HTR-8/SVneo (cell line): ENCODE results near the gene MAFB.
"Not testable (repeated sequence)": the region's sequence is repeated elsewhere in the genome, so short reads cannot be mapped to it uniquely, and the experiment has no call there.

Experiments
- DNase-seq: peaks from one replicate; pipeline ENCODE4 v3.0.0; 2011; ENCODE audit warnings: low spot score, mixed read lengths; ENCODE audit not compliant: insufficient read length
- FAIRE-seq: peaks from 2 replicates; lab custom pipeline; 2011; peaks lifted over from hg19 to GRCh38; lab: Jason Lieb, UNC

Gene MAFB

DNA sequence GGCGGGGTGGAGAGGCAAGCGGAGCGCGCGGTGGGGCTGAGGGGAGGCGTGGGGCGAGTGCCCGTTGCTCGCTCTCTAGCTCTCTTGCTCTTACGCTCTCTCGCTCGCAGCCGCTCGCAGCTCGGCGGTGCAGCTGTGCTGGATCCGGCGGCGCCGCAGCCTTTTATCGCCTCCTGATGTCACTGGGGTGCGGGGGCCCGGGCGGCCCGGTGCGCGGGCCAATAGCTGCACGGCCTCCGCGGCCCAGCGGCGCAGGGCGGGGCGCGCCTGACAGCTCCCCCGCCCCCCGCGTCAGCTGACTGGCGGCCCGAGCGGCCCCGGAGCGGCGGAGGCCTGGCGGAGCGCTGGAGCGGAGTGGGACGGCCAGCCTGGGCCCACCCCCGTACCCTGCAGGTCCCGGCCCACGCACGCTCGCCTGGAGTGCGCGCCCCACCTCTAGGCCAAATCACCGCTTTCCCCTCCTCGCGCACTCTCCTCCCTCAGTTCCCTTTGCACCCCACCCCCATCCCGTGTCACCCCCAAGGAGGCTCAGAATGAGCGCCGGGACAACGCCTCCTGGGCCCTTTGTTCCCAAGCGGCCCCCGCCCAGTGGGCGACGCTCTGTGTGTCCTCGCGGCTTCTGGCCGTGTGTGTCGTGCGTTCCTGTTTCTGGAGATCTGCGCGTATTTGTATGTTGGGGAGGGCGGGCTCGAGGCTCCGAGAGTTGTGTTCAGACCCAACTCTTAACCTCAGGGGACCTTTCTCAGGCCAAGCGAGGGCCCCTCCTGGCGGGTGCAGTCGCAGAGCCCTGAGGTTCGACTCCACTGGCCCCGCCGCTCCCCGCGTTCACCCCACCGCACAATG is at the start of gene MAFB:
TSS of gene MAFB (minus strand) at position 137 of the 843 bp plus-strand sequence. CDS start 386 bp downstream, outside the sequence.
- no peak for FAIRE-seq
- peak; percentile 39 for DNase-seq

DNA sequence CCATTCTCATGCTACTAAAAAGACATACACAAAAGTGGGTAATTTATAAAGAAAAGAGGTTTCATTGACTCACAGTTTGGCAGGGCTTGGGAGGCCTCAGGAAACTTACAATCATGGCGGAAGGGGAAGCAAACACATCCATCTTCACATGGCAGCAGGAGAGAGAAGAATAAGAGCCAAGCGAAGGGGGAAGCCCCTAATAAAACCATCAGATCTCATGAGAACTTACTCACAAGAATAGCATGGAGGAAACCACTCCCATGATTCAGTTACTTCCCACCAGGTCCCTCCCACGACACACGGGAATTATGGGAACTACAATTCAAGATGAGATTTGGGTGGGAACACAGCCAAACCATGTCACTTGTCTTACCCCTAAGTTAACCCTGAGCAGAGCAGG is 47.4 kb upstream of the MAFB start:
- DNase-seq, result not testable (repeated sequence)
- peak; percentile 48 for FAIRE-seq

DNA sequence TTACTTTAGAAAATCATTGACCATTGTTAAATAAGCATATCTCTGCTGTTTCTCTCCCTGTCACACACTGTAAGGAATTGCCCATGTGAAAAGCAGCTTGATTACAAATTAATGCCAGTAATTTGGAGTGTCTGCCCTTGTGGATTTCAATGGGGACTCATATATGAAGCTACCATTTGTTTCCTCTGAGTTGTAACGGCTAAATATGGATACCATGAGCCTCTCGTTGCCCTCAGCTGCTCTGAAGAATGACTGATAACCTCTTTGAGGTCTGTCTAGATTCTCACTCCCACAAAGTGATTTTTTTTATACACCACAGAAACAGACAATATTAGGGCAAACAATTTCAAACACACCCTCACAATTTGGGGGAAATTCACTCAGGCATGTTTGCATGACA is 40.0 kb upstream of the MAFB start:
- FAIRE-seq (no peak), DNase-seq (no peak)

DNA sequence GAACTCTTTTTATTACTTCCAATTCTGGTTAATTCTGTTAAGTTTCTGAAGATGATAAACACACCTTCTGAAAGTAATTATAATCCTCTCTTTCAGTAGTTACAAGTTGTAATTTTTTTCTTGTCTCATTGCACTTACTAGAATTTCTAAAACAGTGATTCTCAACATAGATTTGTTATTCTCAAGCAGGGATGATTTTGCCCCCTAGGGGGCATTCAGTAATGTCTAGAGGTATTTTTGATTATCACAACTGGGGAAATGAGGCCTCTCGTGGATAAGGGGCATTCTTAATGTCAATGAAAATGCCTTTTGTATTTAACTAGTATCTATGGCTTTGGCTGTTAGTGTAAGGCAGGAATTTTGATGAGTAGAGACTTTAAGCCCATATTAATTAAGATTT is 39.4 kb upstream of the MAFB start:
- FAIRE-seq (peak; percentile 26), DNase-seq (no peak)

DNA sequence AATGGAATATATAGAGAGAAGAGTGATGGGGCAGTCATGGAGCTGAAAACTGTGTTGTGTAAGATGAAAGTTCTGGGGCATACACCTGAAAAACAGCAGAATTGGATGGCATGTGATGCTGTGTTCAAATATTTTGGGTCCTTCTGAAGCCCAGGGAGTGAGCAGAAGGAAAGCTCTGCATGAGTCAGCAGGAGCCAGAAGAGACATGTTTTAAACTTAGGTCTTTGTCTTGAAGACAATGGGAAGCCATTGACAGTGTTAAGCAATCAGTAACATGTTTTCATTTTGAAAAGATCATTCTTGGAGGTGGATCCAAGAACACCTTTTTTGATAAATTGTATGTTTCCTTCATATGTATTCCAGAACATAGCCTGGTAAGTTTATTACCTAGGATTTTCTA is 38.9 kb upstream of the MAFB start:
- FAIRE-seq (no peak), DNase-seq (no peak)

DNA sequence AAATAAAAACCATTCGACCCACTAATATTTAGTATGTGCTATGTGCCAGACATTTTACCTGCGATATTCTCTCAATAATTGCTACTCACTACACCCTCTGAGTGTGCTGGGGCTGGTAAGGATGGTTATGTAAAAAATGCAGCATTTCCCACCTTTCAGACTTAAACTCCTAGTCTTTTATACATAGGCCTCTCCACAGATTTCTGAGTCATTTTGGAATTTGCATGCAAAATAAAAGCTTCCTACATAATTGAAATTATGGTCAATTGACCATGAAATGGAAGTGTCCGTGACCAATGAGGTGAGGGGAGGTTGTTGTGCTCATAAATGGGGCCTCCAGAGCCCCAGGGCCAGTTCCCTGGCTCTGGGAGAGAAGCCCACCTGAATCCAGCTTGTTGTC is 37.7 kb upstream of the MAFB start:
- DNase-seq (no peak), FAIRE-seq (no peak)

DNA sequence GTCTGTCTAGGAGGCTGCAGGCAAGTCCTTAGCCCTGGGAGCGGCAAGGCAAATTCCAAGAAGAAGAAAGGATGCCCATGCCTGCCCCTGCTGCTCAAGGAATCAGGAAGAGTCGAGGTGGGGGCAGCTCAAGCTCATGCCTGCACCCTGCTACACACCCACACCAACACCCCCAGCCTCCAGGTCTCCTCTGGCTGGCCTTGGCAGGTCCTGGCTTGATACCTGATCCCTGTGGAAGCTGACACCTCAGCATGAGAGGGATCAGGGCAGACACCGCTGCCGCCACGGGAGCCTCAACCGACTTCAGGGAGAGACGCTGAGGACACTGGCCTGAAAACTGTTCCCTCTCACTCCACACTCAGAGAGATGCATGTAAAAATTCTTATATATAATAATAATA is 35.5 kb upstream of the MAFB start:
- DNase-seq, result no peak
- FAIRE-seq, result no peak

DNA sequence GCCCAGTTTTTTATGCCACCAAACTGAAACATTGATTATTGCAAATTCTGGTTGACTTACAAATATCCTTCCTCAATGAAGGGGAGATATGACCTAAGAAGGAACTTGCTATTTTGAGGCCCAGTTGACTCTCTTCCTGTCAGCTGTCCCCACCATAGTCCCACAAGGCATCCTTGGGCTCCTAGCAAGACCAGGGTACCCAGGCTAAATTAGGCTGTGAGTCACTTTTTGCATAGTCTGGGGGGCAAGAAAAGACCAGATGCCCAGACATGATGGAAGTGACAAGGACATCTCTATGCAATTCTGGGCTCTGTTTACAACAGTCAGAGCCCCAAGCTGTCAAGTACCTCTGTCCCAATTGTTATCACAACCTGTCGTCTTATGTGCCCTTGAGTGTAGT is 31.8 kb upstream of the MAFB start:
- DNase-seq, result no peak
- no peak for FAIRE-seq

DNA sequence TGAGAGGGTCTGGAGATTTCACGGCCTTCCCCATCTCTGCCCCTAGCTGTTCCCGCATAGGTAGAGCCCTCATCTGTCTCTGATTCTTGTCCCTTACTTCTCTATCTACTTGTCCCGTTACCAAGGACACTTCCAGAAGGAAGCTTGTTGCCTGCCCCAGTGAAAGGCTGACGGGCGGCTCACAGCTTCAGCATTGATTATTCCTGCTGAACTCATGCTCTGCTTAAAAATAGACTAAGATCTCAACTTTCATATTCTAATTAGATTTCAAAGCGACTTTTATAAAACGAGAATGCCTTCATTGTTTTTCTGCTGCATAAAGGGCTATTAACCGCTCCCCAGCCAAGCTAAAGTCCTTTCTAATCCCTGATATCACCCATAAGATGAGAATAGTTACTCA is 31.1 kb upstream of the MAFB start:
- no peak for FAIRE-seq
- DNase-seq, result no peak

DNA sequence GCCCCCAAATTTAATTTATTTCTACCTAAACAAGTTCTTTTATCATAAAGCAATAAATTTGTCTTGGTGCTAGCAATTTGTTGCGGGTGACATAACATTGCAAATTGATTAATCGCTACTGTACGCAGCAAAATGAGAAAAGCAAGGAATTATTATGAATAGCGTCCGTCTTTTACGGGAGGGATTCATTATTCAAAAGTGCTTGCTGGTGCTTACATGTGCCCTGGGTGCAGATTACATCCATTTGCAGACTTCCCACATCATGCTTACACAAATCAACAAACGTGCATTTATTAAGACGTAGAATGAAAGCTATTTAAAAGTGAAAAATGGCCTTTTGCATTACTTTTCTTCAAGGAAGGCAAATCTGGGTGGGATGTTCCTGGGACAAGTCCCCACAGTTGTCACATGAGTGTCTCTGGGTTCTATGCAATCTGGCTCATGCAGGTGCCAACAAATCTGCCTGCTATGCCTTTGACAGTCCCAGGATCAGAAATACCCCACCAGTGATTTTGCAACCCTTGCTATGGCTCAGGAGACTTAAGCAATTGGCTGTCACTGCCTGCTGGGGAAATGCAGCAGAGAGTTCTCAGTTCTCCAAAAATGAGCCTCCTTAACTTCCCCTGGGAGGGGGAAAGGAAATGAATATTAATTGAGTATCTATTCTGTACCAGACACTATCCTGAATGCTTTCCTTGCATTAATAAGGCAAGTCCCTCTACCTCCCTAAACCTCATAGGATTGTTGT is 30.1 kb upstream of the MAFB start:
- FAIRE-seq (no peak), DNase-seq (no peak)

DNA sequence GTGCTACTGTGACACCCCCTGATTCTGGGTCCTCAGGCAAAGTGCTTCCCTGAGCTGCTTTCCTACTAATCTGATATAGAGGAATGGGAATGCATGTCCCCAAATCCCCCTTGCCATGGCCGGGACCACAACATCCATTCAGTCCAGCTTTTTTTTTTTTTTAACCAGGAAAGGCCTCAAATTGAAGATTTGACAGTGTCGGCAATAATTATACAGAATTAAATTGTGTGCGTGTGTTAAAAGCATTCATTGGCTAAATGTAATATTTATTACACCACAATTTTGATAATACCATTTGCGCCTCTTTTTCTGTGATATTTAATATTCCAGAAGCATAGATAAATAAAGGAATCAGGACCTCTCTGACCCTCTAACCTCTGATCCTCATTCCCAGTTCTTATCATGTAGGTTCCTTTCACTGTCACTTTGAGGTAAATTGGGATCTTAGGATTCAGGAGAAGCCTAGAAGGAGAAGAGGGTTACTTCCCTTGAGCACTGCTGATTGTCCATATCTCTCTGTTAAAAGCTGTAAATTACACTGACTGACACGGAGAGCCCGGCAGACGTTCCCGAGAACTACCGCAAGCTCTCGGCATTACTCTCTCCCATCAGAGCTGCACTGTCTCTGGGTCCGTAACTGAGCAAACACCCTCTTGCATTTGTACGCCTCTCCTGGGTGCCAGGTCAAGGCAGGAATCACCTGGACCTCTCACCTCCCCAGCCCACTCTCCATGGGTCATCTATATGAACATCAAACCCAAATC is 29.4 kb upstream of the MAFB start:
- DNase-seq, result no peak

DNA sequence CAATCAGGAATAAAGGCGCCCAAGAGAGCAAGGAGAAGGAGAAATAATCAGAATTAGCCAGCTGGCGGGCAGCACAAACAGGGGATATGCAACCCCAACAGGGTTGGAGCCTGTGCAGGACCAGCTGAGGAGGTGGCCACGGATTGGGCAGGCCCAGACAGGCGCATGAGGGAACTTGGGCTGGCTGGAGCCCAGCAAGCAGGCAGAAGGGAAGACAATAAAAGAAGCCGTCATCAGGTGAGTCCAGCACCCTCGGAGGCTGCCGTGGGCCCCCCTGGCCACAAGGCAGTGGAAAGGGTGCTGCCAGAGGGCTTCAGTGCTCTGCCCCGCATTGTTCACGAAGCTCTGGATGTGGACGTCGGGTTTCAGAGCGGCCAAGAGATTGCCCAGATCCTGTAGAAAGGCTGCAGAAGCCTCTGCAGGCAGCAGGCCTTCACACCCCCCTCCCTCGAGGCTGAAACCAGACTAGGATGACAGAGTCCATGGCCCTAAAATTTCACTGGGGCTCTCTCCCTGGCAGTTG is 28.4 kb upstream of the MAFB start:
- no peak for DNase-seq
- FAIRE-seq, result no peak

More for the DNA sequence above, 29.4 kb upstream of the MAFB start:
- peak; percentile 40 for FAIRE-seq

DNA sequence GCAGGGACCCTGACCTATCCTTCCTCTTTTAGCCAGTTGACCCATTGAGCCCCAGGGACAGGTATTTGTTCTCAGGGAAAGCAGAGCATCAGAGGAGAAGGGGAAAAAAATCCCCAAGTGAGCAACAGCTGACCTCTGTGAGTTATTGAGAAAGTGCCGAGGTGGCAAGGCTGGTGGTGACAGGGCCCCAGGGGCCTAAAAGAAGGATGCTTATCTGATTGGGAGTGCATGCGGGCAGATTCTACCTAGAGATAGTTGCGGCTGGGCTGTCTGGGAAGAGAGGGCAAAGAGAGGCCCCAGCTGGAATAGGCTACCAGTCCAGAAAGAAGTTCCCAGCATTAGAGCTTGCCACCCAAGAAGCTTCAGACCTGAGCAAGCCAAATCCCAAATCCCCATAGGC is 26.5 kb upstream of the MAFB start:
- FAIRE-seq (no peak), DNase-seq (no peak)

DNA sequence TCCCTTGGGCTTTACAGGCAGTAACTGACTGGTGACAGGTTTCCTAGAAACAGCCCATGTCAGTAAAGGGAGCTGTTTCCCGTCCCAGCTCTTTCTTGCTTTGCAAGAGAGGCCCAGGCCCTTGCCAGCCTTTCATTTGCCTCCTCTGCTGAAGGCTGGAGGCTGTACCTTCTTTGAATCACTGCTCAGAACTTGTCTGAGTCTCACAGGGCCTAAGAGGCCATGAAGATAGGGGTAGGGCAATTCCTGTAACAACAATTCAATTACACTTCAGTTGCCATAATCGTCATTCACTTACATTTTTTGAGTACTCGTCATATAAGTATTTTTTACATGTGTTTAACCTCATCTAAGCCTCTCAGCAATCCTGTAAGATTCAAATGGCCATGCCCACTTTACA is 25.9 kb upstream of the MAFB start:
- no peak for FAIRE-seq
- no peak for DNase-seq

DNA sequence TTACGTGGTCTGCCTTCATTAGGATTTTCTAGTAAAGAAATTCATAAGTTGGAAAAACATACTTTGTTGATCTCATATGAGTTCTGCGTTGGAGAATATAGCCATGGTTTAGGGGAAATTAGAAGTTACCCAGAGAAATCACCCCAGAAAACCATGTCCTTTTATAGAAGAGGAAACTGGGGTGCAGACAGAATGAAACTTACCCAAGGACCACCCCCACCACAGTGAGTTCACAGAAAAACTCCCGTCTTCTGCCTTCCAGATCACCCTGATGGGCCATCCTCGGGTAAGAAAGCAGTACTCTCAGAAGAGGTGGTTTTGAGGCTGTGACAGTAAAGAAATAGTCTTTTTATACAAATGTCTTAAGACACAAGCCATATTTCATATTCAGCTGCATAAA is 25.1 kb upstream of the MAFB start:
- FAIRE-seq (no peak), DNase-seq (no peak)

DNA sequence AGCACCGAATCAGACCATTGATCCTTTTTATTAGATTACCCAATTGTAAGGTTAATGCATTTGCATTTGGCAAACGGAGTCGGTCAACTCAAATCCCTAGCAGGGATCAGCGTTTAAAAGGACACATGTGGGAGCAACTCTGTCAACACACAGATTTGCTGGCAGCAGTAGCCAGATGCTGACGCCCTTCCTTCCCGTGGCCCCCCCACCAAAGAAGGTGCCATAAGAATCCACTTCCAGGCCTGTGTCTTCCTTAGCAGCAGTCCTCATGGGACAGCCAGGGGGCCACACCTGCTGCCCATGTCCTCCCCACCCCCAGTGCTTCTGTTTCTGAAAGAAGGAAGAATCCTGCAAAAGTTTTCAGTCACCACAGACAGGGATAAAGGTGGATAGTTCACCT is 24.5 kb upstream of the MAFB start:
- DNase-seq (no peak), FAIRE-seq (no peak)

DNA sequence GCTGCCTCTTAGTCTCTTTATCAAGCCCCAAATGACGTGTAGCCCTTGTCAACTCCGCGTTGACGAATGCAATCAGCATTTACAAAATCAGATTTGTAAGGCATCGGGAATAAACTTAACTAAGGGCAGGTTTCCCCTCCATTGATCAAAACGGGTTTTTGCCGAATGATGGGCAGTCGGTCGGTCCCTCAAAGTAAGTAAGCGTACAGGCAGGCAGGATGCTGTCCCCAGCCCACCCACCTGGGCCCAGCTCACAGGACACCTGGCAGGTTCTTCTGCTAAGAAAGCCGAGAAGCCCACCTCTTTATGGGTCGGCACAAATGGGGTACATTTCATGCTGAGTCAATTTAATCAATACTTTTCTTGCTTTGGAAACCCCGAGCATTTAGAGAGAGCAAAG is 22.0 kb upstream of the MAFB start:
- no peak for FAIRE-seq
- DNase-seq, result no peak

DNA sequence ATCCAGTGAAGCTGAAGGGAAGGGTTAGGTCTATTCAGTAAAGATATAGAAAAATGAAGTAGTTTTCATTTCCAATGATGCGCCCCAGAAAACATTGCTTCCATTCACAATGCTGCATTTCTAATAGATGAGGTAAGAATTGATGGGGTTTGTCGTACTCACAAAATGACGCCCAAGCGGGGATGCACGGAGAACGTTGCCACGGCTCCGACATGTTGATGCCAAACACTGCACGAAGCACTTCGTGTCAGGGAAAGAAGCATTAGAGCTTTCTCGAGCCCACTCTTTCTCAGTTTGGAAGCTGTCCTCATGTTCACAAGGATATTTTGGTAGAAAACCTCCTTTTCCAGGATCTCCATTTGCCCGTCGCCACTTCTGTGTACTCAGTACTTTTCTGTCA is 21.6 kb upstream of the MAFB start:
- DNase-seq (no peak), FAIRE-seq (no peak)

DNA sequence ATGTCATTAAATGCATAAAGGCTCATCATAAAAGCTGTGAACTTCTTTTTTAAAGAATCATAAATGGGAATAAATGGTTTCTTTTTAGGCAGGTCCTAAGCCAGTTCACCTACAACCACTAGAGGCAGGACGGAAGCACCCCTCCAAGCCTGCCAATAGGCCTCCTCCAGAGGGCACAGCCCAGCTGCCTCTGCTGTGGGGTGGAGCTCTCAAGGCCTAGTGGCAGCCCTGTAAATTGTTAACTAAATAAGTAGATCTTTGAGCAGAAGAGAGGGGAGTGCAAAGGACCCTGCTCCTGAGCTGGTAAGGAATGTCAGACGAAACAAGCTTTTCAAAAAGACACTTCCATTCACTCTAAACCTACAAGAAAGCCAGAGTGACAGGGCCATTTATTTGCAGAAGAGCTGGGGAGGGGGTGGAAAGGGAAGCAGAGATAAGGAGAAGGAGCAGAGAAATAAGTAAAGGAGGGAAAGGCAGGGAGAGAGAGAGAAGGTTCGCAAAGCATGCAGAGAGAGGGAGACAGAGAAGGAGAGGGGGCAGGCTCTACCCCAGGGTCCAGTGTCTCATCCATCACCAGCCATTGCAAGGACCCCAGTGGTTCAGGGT is 18.0 kb upstream of the MAFB start:
- FAIRE-seq (no peak), DNase-seq (no peak)

DNA sequence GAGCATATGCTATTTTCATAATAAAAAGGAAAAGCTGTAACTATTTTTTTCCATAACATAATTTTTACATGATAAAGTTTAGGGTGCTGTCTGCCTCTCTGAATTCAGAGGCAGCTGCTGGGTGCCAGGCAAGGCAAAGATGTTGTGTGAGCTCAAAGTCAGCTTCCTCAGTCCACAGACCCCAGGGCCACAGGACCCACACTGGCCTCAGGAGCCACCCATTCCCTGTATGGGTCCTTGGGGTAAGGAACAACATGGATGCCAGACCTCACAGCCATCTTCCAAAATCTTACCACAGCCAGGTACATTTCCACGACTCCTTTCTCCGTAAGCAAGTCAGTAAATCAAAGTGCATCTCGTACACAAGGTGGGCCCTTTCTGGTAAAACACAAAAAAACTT is 16.4 kb upstream of the MAFB start:
- DNase-seq (no peak), FAIRE-seq (no peak)
